Caco-2 (cell line): Measurements from ENCODE around the gene DOCK2. TPM values are rescaled to one million over a fixed set of nuclear protein-coding genes. Genes with fewer than 3 reads are reported as not detected.

Source experiments
- BruUV-seq: library from RNA; stranded (reverse); fragments of 400-500 nt; replicated peaks from 2 replicates; lab custom pipeline; 2021; lab: Mats Ljungman, UMichigan
- CTCF ChIA-PET: fragments of 300-600 bp; sonication (Branson Sonifier 250); formaldehyde crosslinking; loops from one replicate; lab custom pipeline; 2022; ENCODE audit warnings: antibody characterized with exemption; lab: Charles Lee
- POLR2A ChIA-PET: fragments of 300-600 bp; sonication (Branson Sonifier 250); formaldehyde crosslinking; loops from one replicate; lab custom pipeline; 2022; ENCODE audit warnings: antibody characterized with exemption; lab: Charles Lee
- DNase-seq, 2 experiments: peaks; one replicate each; pipeline versions ENCODE4 v3.0.0 to v3.0.0-alpha.2; 2020 to 2022
- H3K27me3 ChIP-seq: replicated peaks from 2 replicates; pipeline ENCODE4 v1.6.0; 2011; ENCODE audit warnings: low read length; ENCODE audit not compliant: control insufficient read depth, insufficient read depth
- H3K36me3 ChIP-seq: 2 replicates; pipeline ENCODE4 v1.5.1; 2011; ENCODE audit warnings: low read length; ENCODE audit not compliant: control insufficient read depth, insufficient read depth
- H3K4me1 ChIP-seq: fragments of 250-450 bp; sonication (Bioruptor Pico); 2 replicates; pipeline ENCODE4 v1.5.1; 2020; ENCODE audit warnings: mild to moderate bottlenecking
- H3K4me3 ChIP-seq: 2 replicates; pipeline ENCODE4 v1.5.1; 2011; ENCODE audit warnings: low read depth, mild to moderate bottlenecking, control low read depth, low read length
- H3K9me3 ChIP-seq: fragments of 250-450 bp; sonication (Bioruptor Pico); 2 replicates; pipeline ENCODE4 v1.5.1; 2020; ENCODE audit warnings: mild to moderate bottlenecking, moderate library complexity
- H3K27ac Mint-ChIP-seq: one replicate; pipeline ENCODE4 v1.8.0; 2022; ENCODE audit warnings: mixed read lengths; ENCODE audit not compliant: unreplicated experiment
- H3K27me3 Mint-ChIP-seq: one replicate; pipeline ENCODE4 v1.8.0; 2022; ENCODE audit warnings: mixed read lengths; ENCODE audit not compliant: insufficient read depth, unreplicated experiment
- H3K36me3 Mint-ChIP-seq: one replicate; pipeline ENCODE4 v1.8.0; 2022; ENCODE audit warnings: mild to moderate bottlenecking, mixed read lengths; ENCODE audit not compliant: insufficient read depth, unreplicated experiment
- H3K4me1 Mint-ChIP-seq: one replicate; pipeline ENCODE4 v1.8.0; 2022; ENCODE audit warnings: low read depth, mixed read lengths; ENCODE audit not compliant: unreplicated experiment
- H3K4me3 Mint-ChIP-seq: one replicate; pipeline ENCODE4 v1.8.0; 2022; ENCODE audit warnings: mild to moderate bottlenecking, moderate library complexity, mixed read lengths; ENCODE audit not compliant: unreplicated experiment
- H3K9me3 Mint-ChIP-seq: one replicate; pipeline ENCODE4 v1.8.0; 2022; ENCODE audit warnings: mixed read lengths; ENCODE audit not compliant: unreplicated experiment
- CTCF ChIP-seq, 2 experiments: fragments of 200-600 bp in 1 of 2; IDR thresholded peaks; 1 replicate in 1 of 2; 2 replicates in 1 of 2; pipeline versions ENCODE4 v1.5.1 to v1.8.0; 2011 to 2022; ENCODE audit warnings: antibody characterized with exemption in 1 of 2, control low read depth in 1 of 2, inconsistent platforms in 1 of 2, low read depth in 1 of 2, low read length in 1 of 2, mild to moderate bottlenecking in 1 of 2, moderate library complexity in 1 of 2; ENCODE audit not compliant: insufficient read depth in 1 of 2, severe bottlenecking in 1 of 2, unreplicated experiment in 1 of 2
- intact Hi-C: fragments of 100-400 bp; cut with micrococcal nuclease; formaldehyde crosslinking; loops from one replicate; pipeline ENCODE4 v1.10.0; 2022; ENCODE audit not compliant: unreplicated experiment
- total RNA-seq: library from RNA; stranded (reverse); gene quantifications from 2 replicates; pipeline ENCODE4 v1.2.3, GENCODE V29; 2022

Gene DOCK2
- total RNA-seq, 1 experiment from 2014 or later: 0.09 TPM

GRCh38 chr5:169867347-169867746 is 230.3 kb downstream of the DOCK2 start:
- BruUV-seq: no TSS peak
- POLR2A ChIA-PET: no interaction called here
- no peaks in the 10 kb centered on the region for H3K4me1 ChIP-seq
- no peaks in the 10 kb centered on the region for H3K27me3 ChIP-seq
- H3K36me3 Mint-ChIP-seq: no peaks in the 10 kb centered on the region
- H3K9me3 ChIP-seq: no peaks in the 10 kb centered on the region
- DNase-seq: no peak
- CTCF ChIA-PET: no interaction called here
- peaks cover 9% of the 10 kb centered on the region for H3K27me3 Mint-ChIP-seq
- H3K4me3 Mint-ChIP-seq: no peak overlapping the region
- no peak overlapping the region for H3K4me3 ChIP-seq
- no peaks in the 10 kb centered on the region for H3K4me1 Mint-ChIP-seq
- no peaks in the 10 kb centered on the region for H3K9me3 Mint-ChIP-seq
- no peaks in the 10 kb centered on the region for H3K36me3 ChIP-seq
- no peak for TF ChIP-seq CTCF (IDR thresholded peaks at IDR 0.05; ENCODE audit: insufficient read depth in 1 of 2, low read depth in 1 of 2, low read length in 1 of 2, severe bottlenecking in 1 of 2, unreplicated experiment in 1 of 2)
- intact Hi-C loops: no loop called here
- H3K27ac Mint-ChIP-seq: no peak overlapping the region

GRCh38 chr5:169869066-169869465 is 232.0 kb downstream of the DOCK2 start:
- ChIA-PET POLR2A (no interaction called here), CTCF (no interaction called here)
- H3K4me3 ChIP-seq: no peak overlapping the region
- no peaks in the 10 kb centered on the region; the same call in 1 of the 2 replicates for H3K27me3 ChIP-seq
- no peaks in the 10 kb centered on the region for H3K4me1 Mint-ChIP-seq
- H3K9me3 ChIP-seq: no peaks in the 10 kb centered on the region
- TF ChIP-seq CTCF (IDR thresholded peaks at IDR 0.05; ENCODE audit: insufficient read depth in 1 of 2, low read depth in 1 of 2, low read length in 1 of 2, severe bottlenecking in 1 of 2, unreplicated experiment in 1 of 2): no peak
- no peaks in the 10 kb centered on the region for H3K36me3 Mint-ChIP-seq
- no peak for DNase-seq
- H3K27ac Mint-ChIP-seq: no peak overlapping the region
- peaks cover 9% of the 10 kb centered on the region for H3K27me3 Mint-ChIP-seq
- intact Hi-C loops: no loop called here
- no peaks in the 10 kb centered on the region for H3K4me1 ChIP-seq
- H3K9me3 Mint-ChIP-seq: no peaks in the 10 kb centered on the region
- BruUV-seq: no TSS peak
- no peaks in the 10 kb centered on the region for H3K36me3 ChIP-seq
- no peak overlapping the region for H3K4me3 Mint-ChIP-seq

GRCh38 chr5:169870211-169870610 is 233.1 kb downstream of the DOCK2 start:
- no peak overlapping the region for H3K4me3 ChIP-seq
- H3K27me3 ChIP-seq: no peaks in the 10 kb centered on the region; the same call in 1 of the 2 replicates
- no peak for DNase-seq
- intact Hi-C loops: no loop called here
- ChIA-PET POLR2A (no interaction called here), CTCF (no interaction called here)
- H3K9me3 Mint-ChIP-seq: no peaks in the 10 kb centered on the region
- no peak overlapping the region for H3K4me3 Mint-ChIP-seq
- H3K27me3 Mint-ChIP-seq: peaks cover 9% of the 10 kb centered on the region
- H3K36me3 ChIP-seq: no peaks in the 10 kb centered on the region
- H3K9me3 ChIP-seq: no peaks in the 10 kb centered on the region
- H3K4me1 Mint-ChIP-seq: no peaks in the 10 kb centered on the region
- H3K36me3 Mint-ChIP-seq: no peaks in the 10 kb centered on the region
- no peak for TF ChIP-seq CTCF (IDR thresholded peaks at IDR 0.05; ENCODE audit: insufficient read depth in 1 of 2, low read depth in 1 of 2, low read length in 1 of 2, severe bottlenecking in 1 of 2, unreplicated experiment in 1 of 2)
- H3K4me1 ChIP-seq: no peaks in the 10 kb centered on the region
- BruUV-seq: no TSS peak
- no peak overlapping the region for H3K27ac Mint-ChIP-seq
